Activated effector memory CD4-positive, alpha-beta T cell treated with Interleukin-2 at 50 U/mL for 16 hours (primary cell): Measurements from ENCODE around the gene GEMIN4.
"Not testable (repeated sequence)": the region's sequence is repeated elsewhere in the genome, so short reads cannot be mapped to it uniquely, and the experiment has no call there.

ENCODE experiments used
- DNase-seq: peaks from one replicate; pipeline ENCODE4 v3.0.0-alpha.2; 2020

The GEMIN4 gene

DNA sequence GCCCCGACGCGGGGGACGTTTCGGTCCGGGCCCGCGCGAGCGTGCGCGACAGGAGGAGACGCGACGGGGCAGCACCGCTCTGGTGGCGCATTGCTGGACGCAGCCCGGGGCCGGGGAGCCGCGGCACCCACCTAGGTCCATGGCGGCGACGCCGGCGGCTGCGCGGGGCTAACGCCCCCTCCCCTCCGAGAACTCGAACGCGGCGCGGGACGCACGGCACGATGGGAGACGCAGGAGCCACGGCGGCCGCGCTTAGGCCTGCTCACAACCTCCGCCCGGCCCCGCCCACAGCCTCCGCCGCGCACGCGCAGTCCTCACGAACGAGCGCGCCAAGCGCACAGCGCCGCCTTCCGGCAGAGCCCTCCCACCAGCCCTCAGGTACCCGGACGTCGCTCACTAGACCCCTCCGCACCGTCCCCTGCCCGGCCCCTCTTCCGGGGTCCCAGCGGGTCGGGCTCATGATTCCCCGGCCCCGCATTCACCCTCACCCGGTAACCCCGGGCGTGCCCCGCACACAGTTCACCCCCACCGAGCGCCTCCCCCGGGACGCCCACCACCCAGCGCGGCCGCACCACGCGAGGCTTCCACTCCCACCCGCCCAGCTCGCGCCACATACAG, at the start of gene GEMIN4:
Gene GEMIN4 (minus strand): TSS at position 263 of the 618 bp plus-strand sequence. CDS start 122 bp downstream, at position 141.
- DNase-seq: peak; percentile 97

DNA sequence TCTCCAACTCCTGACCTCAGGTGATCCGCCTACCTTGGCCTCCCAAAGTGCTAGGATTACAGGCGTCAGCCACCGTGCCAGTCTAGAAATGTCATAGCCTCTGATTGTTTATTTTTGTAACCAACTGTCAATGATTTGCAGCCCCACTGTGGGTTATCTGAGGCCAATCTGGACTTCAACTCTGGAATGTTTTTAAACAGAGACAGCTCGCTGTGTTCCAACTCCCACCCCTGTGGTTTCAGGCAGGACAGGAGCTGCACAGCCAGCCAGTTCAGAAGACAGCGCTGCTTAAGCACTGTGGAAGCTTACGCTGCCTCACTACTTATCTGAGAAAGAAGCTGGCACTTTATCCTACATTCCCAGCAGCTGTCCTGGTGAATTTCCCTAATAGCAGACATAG, 49.6 kb upstream of the GEMIN4 start:
- DNase-seq: no peak

DNA sequence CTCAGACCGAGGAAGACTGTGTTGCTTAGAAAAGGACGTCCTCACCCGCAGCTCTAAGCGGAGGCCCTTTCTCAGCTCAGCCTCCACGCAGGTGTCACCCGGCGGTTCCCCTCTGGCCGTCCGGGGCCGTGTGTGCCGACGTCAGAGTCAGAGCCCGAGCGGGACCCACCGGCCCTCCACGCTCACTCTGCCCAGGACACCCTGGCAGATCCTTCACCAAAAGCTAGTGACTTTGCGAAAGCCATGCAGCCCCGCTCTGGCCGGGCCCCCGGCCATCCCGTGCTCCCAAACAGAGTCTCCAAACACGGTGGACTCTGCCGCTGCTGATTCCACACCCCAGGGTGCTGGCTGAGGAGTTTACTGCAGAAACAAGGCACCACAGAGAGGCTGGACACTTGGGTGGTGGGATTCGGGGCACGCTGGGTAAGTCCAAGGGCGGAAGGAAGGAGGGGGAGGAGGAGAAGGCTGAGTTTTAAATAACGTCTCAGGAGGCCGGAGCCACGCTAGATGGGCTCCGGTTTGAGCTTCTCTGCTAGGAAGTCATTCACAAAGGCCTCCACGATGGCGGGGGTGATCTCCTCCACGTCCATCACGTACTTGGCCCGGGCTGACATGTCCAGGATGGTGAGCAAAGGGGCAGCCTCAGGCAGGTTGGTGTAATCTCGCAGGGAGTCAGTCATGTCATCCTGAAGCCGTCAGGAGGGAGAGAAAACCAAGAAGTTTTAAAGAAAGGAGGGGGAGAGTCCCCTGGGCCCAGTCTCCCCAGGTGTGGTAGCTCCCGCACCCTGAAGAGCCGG, 48.6 kb upstream of the GEMIN4 start:
- no peak for DNase-seq

DNA sequence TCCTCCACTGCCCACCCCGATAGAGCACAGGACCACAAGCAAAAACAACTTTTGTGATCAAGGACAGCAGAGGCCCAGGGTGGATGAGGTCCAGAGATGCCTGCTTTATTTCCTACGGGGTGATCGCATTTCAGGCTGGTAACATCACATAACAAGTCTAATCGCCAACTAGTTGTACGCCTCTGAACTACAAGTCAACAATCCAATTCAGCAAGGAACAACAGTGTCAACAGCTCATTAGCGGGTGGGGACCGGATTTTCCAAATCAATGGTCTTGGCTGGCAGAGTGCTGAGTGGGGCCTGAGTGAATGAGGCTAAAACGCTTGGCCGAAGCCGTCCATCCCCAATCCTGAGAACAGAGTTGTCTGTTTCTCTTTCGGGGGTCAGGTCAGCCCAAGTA, 47.2 kb upstream of the GEMIN4 start:
- DNase-seq: no peak

DNA sequence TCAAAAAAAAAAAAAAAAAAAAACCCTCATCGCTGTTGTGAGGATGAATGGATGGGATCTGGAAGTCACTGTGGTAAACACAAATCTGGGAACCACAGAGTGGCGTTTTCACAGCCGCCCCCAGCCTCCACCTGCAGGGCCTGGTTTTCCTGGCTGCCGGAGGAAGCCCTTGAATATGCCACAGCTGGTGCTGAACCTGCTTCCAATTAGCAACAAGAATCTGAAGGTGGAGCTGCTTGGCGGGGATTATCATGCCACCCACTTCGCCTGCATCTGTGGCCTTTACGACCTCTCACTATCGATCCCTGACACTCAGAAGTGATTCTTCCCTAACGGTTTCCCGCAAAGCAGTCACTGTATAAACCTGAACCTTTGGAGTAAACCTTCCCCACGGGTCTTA, 46.2 kb upstream of the GEMIN4 start:
- no peak for DNase-seq

DNA sequence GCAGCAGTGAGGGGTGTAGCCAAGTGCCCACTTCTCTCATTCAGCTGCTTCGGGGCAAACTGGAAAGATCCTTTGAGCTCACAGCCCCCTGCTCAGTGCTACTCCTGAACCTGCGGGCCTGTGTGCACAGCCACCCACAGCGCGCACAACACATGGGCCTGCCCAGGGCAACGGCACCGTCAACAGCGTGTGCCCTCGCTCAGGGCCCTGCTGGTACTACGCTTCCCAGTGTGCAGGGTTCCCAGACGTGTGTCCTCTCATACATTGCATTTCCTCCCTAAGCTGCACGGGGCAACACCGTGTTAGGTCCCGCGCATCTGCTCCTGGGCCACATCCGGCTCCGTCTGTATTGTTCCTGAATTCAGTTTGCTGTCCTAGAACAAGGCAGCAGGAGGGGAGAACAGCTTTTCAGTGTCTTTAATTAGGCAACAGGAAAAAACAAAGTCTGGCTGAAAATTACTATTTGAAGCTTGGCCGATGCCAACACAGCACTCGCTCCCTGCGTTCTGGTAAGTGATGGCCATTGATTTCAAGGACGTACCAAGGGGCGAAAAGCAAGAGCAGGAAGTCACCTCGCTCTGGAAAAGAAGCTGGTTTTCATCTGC, 45.3 kb upstream of the GEMIN4 start:
- DNase-seq: no peak

DNA sequence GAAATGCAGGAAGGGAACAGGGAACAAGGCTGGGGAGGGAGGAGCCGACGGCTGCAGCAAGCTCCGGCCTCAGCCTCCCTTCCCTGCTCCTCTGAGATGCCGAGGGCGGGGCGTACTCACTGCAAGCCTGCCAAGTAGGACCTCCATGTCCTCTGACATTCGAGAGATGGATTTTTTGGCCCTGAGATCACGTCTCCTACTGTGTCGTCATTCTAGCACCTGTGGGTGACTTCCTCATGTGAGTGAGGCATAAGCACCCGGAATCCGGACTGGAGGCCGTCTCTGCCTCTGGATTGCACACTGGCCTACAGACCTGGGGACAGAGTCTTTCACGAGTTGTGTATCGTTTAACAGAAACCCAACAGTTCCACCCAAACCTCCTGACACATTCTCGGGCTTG, 44.5 kb upstream of the GEMIN4 start:
- no peak for DNase-seq

DNA sequence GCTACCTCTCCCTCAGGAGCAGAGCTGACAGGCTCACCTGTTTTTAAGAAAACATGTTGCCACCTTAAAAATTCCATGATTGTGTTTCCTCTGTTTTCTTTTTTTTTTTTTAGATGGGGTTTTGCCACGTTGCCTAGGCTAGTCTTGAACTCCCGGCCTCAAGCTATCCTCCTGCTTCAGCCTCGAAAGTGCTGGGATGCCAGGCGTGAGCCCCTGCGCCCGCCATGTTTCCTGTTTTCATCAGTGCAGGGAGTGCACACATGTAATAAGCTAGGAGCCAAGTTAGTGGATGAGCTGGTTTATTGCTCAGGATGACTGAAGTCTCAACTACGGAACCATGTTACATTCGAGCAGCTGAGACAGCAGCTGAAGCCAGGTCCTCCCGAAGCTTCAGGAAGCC, 43.7 kb upstream of the GEMIN4 start:
- no peak for DNase-seq

DNA sequence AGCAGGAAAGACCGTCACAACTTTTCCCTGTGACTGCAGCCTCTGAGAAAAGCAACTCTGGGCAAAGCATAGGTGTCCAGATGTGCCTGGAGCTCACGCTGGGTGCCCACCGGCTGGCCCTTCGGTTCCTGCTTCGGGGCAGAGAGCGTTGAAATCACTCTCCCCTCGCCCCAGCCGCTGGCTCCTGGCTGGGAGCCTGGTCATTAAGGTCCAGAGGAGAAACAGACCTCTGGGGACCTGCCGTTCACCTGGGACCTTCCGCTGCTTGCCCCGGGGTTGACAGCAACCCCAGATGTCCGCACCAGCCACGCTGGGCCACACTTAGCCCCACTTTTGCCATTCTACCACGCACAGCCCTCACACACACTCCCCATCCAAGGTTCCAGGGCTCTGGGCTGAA, 43.2 kb upstream of the GEMIN4 start:
- DNase-seq: no peak

DNA sequence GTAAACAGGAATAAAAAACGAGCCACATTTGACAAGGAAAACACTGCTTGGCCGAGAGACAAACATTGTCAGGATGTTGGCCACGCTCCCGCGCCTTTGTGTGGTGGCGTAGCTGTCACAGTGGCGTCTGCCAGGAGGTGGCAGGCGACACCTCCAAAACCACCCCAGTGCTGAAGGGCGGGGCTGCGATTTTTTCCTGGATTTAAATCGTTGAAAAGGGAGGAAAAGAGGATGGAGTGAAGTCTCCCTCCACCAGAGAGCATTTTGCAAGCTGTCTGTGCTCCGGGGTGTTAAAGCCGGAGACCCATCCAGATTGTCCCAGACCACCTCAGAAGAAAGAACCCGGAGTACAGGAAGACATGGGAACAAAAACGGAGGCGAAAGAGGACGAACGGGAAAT, 42.8 kb upstream of the GEMIN4 start:
- DNase-seq: peak; percentile 19

DNA sequence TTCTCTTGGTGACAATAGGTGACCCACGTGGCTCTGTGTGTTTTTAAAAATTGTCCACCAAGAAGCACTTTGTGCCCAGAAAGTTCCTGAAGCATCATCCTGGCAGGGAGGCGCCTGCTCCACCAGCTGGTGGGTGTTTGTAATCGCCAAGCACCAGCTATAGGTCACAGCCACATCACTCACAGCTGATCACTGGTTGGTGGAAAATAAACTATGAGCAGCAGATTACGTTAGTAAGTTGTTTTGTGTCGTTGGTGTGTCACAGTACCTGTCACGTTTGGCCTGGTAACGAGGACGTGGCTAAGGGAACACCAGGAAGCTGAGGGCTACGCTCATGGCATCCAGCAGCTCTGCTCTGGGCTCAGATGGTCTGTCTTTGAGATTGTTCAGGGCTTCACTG, 40.2 kb upstream of the GEMIN4 start:
- DNase-seq: no peak

DNA sequence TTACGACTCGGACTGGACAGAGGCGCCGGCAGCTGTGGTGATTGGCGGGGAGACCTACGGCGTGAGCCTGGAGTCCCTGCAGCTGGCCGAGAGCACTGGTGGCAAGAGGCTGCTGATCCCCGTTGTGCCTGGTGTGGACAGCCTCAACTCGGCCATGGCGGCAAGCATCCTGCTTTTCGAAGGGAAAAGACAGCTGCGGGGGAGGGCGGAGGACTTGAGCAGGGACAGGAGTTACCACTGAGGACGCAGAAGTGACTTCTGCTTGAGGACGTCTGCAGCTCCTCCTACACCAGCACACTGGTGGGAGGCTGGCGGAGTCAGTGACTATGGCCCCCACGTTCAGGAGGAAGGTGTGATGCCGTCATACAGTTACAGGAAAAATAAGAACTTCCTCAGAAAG, 39.8 kb upstream of the GEMIN4 start:
- DNase-seq: no peak

DNA sequence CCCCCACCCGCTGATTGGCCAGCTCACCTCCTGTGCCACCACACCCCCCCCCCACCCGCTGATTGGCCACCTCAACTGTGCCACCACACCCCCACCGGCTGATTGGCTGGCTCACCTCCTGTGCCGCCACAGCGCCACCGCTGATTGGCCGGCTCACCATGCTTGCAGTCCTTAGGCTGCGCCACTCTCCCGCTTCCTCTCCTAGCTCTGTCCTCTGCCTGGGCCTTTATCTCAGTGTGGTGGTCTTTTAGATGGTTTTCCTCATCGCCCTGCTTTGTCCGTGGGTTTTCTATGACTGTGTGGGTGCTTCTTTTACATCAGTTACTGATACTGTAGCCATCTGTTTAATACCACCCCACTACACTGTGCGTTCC, 38.8 kb upstream of the GEMIN4 start:
- not testable (repeated sequence) for DNase-seq

DNA sequence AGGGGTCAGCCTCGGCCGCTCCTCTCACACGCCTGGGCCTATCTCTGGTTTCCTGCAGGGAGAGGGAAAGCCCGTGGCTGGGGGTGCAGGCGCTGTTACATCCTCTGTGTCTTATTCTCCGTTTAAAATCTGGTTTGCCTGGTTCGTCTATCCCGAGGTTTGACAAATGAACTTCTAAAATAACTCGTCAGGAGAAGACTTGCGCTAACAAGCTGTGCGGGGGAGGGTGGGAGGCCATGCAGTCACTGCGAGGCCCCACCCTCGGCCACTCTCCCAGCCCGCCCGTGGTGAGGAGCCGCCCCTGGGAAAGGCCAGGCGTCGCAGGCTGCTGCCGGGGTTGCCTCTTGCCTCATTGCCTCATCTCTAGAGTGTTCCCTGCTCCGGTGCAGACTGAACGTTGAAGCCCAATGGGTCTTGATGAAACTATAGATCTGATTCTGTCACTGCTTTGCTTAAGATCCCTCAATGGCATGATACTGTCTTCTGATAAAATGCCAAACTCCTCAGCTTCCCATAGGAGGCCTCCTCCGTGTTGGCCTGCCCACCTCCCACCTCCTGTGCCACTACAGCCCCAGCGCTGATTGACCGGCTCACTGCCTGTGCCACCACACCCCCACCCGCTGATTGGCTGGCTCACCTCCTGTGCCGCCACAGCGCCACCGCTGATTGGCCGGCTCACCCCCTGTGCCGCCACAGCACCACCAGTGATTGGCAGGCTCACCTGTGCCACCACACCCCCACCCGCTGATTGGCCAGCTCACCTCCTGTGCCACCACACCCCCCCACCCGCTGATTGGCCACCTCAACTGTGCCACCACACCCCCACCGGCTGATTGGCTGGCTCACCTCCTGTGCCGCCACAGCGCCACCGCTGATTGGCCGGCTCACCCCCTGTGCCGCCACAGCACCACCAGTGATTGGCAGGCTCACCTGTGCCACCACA, 38.1 kb upstream of the GEMIN4 start:
- DNase-seq: not testable (repeated sequence)

DNA sequence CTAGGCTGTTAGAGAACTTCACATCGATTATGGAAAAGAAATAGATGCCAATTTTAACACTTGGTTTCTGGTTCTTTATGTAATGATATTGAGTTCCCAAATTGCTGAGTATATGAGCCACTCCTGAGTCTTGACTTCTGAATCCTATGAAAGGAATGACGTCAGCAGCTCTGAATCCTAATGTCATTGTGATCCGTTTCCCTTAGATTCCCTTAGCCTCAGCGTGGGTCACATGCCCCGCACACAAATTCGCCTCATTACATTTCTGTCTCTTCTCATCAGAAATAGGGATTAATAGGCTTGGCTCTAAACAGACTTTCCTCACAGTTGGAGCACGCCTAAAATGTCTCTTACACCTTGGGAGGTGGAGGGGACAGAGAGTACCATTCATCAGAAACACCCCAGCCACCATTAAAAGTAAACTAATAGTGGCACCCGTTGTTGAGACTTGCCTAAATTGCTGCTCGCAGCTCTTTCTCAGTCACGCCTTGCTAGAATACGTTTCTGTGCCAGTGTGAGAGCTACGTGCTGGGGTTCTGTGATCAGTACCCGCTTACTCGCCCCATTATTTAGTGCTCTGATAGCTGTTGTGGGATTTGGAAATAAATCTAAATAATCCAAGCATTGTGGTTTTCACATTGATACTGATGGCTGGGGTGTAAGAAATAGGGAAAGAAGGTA, 37.2 kb upstream of the GEMIN4 start:
- no peak for DNase-seq

DNA sequence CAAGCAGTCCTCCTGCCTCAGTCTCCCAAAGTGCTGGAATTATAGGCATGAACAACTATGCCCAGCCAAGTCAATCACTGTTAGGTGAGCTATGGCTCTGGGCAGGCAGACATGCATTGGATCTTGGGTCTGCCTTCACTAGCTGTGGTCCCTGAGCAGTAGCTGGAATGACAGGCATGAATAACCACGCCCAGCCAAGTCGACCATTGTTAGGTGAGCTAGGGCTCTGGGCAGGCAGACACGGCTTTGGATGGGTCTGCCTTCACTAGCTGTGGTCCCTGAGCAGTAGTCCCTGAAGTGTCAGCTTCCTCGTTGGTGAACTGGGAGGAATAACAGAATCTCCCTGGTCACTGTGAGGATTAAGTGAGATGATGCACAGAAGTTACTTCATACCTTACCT, 36.5 kb upstream of the GEMIN4 start:
- no peak for DNase-seq

DNA sequence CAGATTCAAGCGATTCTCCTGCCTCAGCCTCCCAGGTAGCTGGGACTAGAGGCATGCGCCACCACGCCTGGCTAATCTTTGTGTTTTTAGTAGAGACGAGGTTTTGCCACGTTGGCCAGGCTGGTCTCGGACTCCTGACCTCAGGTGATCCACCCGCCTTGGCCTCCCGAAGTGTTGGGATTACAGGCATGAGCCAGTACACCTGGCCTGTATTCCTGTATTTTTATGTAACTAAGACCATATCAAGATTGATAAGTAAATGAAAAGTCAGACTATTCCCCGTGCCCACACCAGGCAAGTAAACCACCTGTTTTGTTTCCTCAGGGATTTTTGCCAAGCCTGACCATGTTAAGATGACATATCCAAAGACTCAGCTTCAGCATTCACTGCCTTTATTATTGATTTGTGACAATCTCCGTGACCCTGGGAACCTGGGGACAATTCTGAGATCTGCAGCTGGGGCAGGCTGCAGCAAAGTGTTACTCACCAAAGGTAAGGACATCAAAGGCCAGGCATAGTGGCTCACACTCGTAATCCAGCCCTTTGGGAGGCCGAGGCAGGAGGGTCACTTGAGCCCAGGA, 35.7 kb upstream of the GEMIN4 start:
- no peak for DNase-seq

DNA sequence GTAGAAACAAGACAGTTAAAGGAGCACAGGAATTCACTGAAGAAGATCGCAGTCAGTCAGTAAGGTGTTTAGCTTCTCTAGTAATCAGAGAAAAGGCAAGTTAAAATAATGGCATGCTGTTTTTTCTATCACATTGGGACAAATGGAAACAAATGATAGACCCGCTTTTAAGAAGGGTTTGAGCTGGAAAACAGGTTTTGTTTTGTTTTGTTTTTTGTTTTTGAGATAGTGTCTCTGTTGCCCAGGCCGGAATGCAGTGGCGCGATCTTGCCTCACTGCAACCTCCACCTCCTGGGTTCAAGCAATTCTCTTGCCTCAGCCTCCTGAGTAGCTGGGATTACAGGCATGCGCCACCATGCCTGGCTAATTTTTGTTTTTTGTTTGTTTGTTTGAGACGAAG, 33.8 kb upstream of the GEMIN4 start:
- DNase-seq: not testable (repeated sequence)

DNA sequence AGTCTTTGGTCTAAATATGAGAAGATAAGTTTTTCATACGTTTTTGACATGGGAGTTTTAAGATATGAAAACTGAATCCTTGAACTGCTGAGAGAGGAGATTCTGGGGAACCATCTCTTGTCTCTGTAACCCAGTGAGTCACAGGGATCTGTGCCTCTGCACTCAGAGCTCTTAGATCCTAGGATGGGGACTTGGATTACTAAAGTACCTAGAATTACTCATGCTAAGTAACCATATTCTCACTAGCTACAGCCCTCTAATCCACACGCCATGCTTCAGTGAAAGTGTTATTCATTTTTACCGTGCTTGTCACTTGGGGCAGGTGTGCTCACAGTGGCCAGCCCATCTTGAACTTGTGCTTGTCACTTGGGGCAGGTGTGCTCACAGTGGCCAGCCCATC, 32.1 kb upstream of the GEMIN4 start:
- no peak for DNase-seq

DNA sequence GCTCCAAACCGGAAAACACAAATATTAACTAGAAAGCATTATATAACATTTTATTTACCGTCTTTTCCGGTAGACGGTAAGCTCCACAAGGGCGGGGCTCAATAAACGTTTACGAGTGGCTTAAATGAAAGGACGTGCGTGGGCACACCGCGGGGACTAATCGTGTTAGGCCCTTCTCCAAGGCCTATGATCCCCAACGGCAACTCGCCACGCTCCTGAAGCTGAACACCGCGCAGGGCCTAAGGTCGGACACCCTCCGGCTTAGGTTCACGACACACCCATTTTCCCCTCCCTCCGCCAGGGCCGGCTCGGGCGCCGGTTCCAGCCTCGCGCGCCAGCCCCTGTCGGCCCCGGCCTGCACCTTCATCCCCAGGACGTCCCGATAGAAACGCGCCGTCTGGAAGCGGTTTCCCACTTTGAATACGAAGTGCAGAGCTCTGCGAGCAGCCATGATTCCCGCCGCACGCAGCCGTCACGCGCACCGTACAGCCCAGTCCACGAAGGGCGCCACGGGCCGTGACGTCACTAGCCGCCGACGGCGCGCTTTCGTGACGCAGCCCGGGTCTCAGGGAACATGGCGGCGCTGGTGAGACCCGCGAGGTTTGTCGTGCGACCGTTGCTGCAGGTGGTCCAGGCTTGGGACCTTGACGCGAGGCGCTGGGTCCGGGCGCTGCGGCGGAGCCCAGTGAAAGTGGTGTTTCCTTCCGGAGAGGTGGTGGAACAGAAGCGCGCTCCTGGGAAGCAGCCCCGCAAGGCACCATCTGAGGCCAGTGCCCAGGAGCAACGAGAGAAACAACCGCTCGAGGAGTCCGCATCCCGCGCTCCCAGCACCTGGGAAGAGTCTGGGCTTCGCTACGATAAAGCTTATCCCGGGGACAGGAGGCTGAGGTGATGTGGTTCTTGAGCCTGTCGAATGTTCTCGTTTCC, 30.0 kb upstream of the GEMIN4 start, which contains the start of the genes GLOD4 and MRM3:
Gene GLOD4 (minus strand): TSS at position 476 of the 927 bp plus-strand sequence. CDS start 25 bp downstream, at position 451.
Gene MRM3 (plus strand): TSS at position 549 of the 927 bp plus-strand sequence. CDS start 26 bp downstream, at position 575.
- DNase-seq: peak; percentile 89

DNA sequence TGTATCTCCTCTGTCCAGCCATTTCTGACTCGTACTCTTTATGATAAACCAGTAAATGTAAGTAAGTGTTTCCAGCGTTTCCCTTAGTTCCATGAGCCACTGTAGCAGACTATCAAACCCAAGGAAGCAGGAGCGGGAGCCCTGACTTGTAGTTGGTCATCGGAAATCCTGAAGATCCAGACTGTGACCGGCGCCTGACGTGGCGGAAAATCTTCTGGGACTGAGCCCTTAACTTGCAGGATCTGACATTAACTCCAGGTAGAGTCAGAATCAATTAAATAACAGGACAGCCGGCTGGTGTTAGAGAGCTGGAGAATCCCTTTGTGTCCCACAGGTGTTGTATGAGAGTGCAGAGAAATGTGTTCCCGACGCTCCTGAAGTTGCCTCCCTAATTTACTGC, 26.0 kb upstream of the GEMIN4 start:
- no peak for DNase-seq
